ENCODE data around the gene DUSP18.
A peak's percentile ranks its signal among the peaks of the same experiment; 100 is the strongest.

The DUSP18 gene

DNA sequence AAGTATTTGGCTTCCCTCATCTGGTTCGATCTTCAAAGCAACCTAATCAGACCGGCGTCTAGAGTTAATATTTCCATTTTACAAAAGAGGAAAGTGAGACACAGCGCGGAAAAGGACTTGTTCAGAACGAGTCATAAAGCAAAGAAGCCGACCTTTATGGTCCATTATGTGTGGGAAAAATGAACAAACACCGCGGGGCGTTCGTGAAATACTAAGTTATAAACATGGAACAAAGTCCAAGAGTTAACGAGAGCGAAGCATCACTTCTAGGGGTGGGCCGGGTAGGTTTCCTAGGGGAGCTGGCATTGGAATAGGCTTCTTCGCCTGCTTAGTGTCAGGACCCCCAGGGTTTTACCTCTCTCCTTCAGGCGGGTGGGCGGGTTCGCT is 575 bp downstream of the DUSP18 start:
- ATAC-seq (ENCODE audit: low read depth) (no peak; the same call in 2 of the 3 replicates), DNase-seq (ENCODE audit: low spot score) (no peak)
- no peaks in the 10 kb centered on the region for H3K9me3 ChIP-seq (ENCODE audit: severe bottlenecking)
- H3K4me3 ChIP-seq (ENCODE audit: severe bottlenecking) = peak overlapping the region; percentile 57
- TF ChIP-seq, protein P1, sequence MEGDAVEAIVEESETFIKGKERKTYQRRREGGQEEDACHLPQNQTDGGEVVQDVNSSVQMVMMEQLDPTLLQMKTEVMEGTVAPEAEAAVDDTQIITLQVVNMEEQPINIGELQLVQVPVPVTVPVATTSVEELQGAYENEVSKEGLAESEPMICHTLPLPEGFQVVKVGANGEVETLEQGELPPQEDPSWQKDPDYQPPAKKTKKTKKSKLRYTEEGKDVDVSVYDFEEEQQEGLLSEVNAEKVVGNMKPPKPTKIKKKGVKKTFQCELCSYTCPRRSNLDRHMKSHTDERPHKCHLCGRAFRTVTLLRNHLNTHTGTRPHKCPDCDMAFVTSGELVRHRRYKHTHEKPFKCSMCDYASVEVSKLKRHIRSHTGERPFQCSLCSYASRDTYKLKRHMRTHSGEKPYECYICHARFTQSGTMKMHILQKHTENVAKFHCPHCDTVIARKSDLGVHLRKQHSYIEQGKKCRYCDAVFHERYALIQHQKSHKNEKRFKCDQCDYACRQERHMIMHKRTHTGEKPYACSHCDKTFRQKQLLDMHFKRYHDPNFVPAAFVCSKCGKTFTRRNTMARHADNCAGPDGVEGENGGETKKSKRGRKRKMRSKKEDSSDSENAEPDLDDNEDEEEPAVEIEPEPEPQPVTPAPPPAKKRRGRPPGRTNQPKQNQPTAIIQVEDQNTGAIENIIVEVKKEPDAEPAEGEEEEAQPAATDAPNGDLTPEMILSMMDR (IDR thresholded peaks at IDR 0.05; ENCODE audit: poor library complexity, severe bottlenecking) = no peak
- H3K27ac ChIP-seq (ENCODE audit: poor library complexity, severe bottlenecking) = no peak overlapping the region
- H3K27me3 ChIP-seq (ENCODE audit: insufficient read depth, poor library complexity, severe bottlenecking) = no peaks in the 10 kb centered on the region
- H3K4me1 ChIP-seq (ENCODE audit: insufficient read depth, poor library complexity, severe bottlenecking) = no peaks in the 10 kb centered on the region
- no peaks in the 10 kb centered on the region for H3K36me3 ChIP-seq (ENCODE audit: low read depth)

DNA sequence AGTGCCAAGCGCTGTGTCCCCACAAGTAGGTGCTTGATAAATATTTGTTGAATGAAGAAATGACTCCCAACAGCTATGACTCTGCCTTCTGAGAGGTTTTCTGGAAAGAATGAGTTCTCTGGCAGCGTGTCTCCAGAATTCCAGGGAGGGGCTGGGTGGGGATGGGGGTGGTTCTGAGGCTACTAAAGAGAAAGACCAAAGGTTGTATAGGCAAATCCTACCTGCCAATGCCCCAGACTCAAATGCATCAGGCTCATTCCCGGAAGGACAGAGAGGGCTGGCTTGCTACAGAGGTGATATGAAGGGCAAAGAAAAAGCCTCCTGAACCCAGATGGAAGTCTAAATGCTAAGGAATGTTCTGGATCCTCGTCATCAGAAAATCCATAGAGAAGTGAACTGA is 1.9 kb downstream of the DUSP18 start:
- Histone ChIP-seq H3K36me3 (ENCODE audit: low read depth) (no peaks in the 10 kb centered on the region), H3K4me1 (ENCODE audit: insufficient read depth, poor library complexity, severe bottlenecking) (no peaks in the 10 kb centered on the region), H3K9me3 (ENCODE audit: severe bottlenecking) (no peaks in the 10 kb centered on the region), H3K4me3 (ENCODE audit: severe bottlenecking) (no peak overlapping the region), H3K27ac (ENCODE audit: poor library complexity, severe bottlenecking) (no peak overlapping the region), H3K27me3 (ENCODE audit: insufficient read depth, poor library complexity, severe bottlenecking) (no peaks in the 10 kb centered on the region)
- TF ChIP-seq, protein P1 (IDR thresholded peaks at IDR 0.05; ENCODE audit: poor library complexity, severe bottlenecking) = no peak
- DNase-seq (ENCODE audit: low spot score) = no peak
- ATAC-seq (ENCODE audit: low read depth) = no peak

DNA sequence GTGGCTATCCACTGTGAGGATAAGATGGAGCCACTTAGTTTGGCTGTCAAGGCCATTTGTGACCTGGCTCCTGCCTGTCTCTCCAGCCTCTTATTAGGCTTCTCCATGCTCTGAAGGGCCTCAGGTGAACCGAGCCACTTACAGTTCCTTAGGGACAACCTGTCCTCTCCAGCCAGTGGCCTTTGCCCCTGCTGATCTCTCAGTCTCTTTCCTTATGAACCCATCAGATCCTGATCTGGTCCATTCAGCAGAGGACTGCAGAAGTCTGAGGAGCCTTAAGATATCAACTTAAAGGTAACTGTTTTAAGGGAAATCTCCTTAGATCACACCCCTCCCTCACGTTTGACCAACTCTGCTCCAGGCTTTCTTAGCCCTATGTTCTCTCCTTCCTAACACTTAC is 2.4 kb downstream of the DUSP18 start:
- DNase-seq (ENCODE audit: low spot score) (no peak), ATAC-seq (ENCODE audit: low read depth) (no peak)
- Histone ChIP-seq H3K36me3 (ENCODE audit: low read depth) (no peaks in the 10 kb centered on the region), H3K27ac (ENCODE audit: poor library complexity, severe bottlenecking) (no peak overlapping the region), H3K4me1 (ENCODE audit: insufficient read depth, poor library complexity, severe bottlenecking) (no peaks in the 10 kb centered on the region), H3K4me3 (ENCODE audit: severe bottlenecking) (no peak overlapping the region), H3K9me3 (ENCODE audit: severe bottlenecking) (no peaks in the 10 kb centered on the region), H3K27me3 (ENCODE audit: insufficient read depth, poor library complexity, severe bottlenecking) (no peaks in the 10 kb centered on the region)
- TF ChIP-seq, protein P1 (IDR thresholded peaks at IDR 0.05; ENCODE audit: poor library complexity, severe bottlenecking) = no peak

DNA sequence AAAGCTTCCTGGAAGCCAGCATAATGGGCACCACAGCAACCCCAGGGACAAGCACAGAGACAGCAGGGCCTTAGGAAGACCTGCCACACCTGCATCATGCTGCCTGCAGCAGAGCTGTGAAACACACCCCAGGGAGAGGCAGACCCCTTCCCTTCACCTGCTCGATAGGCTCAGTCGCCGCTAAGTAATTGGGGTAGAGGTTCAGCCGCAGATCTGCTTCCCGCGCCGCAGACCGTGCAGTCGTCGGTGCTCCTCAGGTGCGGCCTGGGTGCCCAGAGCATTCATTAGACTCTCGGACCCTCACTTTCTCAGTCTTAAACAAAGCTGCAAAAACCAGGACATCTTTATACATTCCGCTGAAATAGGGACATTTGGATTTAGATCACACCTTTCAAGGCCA is 2.9 kb downstream of the DUSP18 start:
- H3K4me1 ChIP-seq (ENCODE audit: insufficient read depth, poor library complexity, severe bottlenecking) = no peaks in the 10 kb centered on the region
- DNase-seq (ENCODE audit: low spot score) = no peak
- H3K27ac ChIP-seq (ENCODE audit: poor library complexity, severe bottlenecking) = no peak overlapping the region
- no peak for ATAC-seq (ENCODE audit: low read depth)
- H3K36me3 ChIP-seq (ENCODE audit: low read depth) = no peaks in the 10 kb centered on the region
- H3K9me3 ChIP-seq (ENCODE audit: severe bottlenecking) = no peaks in the 10 kb centered on the region
- TF ChIP-seq, protein P1 (IDR thresholded peaks at IDR 0.05; ENCODE audit: poor library complexity, severe bottlenecking) = no peak
- no peak overlapping the region for H3K4me3 ChIP-seq (ENCODE audit: severe bottlenecking)
- H3K27me3 ChIP-seq (ENCODE audit: insufficient read depth, poor library complexity, severe bottlenecking) = no peaks in the 10 kb centered on the region

DNA sequence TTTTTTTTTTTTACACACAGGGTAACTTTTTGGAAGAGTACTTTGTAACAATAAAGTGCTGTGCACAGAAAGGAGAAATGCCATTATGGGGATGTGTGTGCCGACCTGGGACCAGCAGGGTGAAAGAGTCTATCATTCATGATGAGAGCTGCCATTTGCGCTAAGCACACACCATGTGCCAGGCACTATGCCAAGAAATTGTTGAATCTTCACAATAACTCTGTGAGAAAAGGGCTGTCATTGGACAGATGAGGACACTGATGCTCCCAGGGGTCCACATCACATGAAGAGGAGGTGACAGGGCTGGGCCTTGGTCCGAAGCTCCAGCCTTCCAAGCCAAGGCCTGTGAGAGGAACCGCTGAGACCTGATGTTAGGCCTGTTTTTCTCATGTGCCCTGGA is 5.6 kb downstream of the DUSP18 start:
- Histone ChIP-seq H3K27ac (ENCODE audit: poor library complexity, severe bottlenecking) (no peak overlapping the region), H3K9me3 (ENCODE audit: severe bottlenecking) (no peaks in the 10 kb centered on the region), H3K4me1 (ENCODE audit: insufficient read depth, poor library complexity, severe bottlenecking) (no peaks in the 10 kb centered on the region), H3K27me3 (ENCODE audit: insufficient read depth, poor library complexity, severe bottlenecking) (no peaks in the 10 kb centered on the region), H3K4me3 (ENCODE audit: severe bottlenecking) (no peak overlapping the region), H3K36me3 (ENCODE audit: low read depth) (no peaks in the 10 kb centered on the region)
- TF ChIP-seq, protein P1 (IDR thresholded peaks at IDR 0.05; ENCODE audit: poor library complexity, severe bottlenecking) = no peak
- no peak for DNase-seq (ENCODE audit: low spot score)
- ATAC-seq (ENCODE audit: low read depth) = no peak

Data from RWPE2 (cell line).